ENCODE data around the gene MTCH1. TPM values are rescaled to one million over a fixed set of nuclear protein-coding genes. Genes with fewer than 3 reads are reported as not detected.

MTCH1 gene
- total RNA-seq, 4 donors from 2014 or later, result 185 to 242 (median 199) TPM

DNA sequence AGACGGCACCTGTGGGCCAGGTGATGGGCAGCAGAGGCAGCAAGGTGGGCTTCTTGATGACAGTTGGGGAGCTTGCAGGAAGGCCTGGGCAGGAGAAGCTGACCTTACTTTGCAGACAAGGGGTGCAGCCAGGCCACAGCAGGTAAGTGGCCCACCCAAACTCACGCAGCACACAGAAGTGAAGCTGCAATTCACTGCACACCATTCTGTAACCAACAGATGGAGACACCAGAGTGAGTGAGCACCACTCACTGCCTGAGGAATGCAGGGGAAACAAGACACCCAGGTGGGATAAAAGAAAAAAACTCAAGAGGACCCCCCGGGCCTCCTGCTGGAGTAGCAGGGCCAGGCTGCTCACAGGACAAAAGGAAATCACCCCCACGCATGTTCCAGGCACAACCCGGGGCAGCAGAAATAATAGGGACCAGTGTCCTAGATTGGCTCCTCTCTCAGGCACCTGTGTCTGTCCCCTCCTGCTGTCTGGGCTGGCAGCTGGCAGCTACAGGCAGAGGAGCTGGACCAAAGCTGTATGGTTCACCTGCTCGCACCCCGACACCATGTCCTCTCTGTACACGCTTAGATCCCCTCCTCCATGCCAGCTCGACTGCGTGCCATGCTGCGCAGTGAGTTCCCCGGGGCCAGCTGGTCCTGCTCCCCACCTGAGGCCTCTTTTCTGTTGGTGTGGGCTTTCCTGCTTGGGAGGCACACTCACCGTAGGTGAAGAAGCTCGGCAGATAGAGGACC lies 4.9 kb downstream of the MTCH1 start:
- ATAC-seq, result no peak
- Histone ChIP-seq H3K27me3 (no peaks in the 10 kb centered on the region), H3K36me3 (peaks cover 0 to 41% of the 10 kb centered on the region in 2 donors), H3K4me1 (peaks cover 0 to 74% (median 25%) of the 10 kb centered on the region in 3 donors), H3K4me3 (no peak overlapping the region), H3K9me3 (no peaks in the 10 kb centered on the region), H3K27ac (peak overlapping the region in 1 of 4 donors; percentile 61)
- TF ChIP-seq, protein P1, sequence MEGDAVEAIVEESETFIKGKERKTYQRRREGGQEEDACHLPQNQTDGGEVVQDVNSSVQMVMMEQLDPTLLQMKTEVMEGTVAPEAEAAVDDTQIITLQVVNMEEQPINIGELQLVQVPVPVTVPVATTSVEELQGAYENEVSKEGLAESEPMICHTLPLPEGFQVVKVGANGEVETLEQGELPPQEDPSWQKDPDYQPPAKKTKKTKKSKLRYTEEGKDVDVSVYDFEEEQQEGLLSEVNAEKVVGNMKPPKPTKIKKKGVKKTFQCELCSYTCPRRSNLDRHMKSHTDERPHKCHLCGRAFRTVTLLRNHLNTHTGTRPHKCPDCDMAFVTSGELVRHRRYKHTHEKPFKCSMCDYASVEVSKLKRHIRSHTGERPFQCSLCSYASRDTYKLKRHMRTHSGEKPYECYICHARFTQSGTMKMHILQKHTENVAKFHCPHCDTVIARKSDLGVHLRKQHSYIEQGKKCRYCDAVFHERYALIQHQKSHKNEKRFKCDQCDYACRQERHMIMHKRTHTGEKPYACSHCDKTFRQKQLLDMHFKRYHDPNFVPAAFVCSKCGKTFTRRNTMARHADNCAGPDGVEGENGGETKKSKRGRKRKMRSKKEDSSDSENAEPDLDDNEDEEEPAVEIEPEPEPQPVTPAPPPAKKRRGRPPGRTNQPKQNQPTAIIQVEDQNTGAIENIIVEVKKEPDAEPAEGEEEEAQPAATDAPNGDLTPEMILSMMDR (IDR thresholded peaks at IDR 0.05), result no peak
- TF ChIP-seq EP300 (IDR thresholded peaks at IDR 0.05), result no peak
- TF ChIP-seq POLR2A (IDR thresholded peaks at IDR 0.05), result no peak
- no peak for TF ChIP-seq POLR2AphosphoS5 (IDR thresholded peaks at IDR 0.05)
- 80 to 89% methylated on average over 1 to 6 of the region's 14 CpGs for WGBS, 2 donors (ENCODE audit: low coverage in 1 of 2)

DNA sequence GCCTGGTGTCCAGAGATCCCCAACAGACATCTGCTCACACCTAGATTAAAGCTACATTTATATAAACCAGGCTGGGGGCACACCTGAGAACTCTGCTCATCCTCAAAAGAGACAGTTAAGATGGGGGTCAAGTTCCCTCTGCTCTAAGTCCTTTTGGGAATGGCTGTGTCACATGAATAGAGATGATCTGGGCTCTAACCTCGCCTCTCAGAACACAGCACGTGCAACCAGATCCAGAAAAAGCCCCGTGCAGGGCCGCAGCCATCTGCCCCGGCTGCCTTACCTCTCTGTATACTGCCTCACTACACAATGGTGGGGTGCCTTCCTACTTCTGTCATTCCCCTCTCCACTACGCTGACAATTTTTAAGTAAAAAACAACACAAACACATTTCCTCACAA lies 5.9 kb downstream of the MTCH1 start:
- 25 to 26% methylated on average over 6 of the region's 6 CpGs for WGBS, 2 donors (ENCODE audit: low coverage in 1 of 2)

DNA sequence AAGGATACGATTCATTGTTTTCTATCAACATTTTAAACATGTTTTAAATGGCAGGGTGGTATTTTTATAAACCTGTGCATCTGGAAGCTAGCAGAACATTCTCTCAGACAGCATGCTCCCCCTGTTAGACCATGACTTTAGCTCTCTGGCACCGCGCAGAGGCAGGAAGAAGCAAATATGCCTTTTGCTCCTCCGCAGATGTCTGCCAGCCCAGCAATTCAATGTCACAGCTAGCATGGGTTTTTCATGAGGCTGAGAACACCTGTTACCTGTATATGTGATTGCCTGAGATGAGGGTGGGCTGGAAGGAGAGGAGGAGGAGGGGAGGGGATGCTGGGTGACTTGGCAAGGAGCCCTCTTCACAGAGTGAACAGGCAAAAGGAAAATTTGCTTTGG lies 6.7 kb downstream of the MTCH1 start:
- Histone ChIP-seq H3K27me3 (no peaks in the 10 kb centered on the region), H3K27ac (peak overlapping the region in 2 of 4 donors; percentile 24 to 61), H3K36me3 (peaks cover 0 to 58% of the 10 kb centered on the region in 2 donors), H3K4me1 (peaks cover 0 to 77% (median 24%) of the 10 kb centered on the region in 3 donors), H3K4me3 (no peak overlapping the region), H3K9me3 (no peaks in the 10 kb centered on the region)
- ATAC-seq, result peak; percentile 63
- WGBS, 2 donors (ENCODE audit: low coverage in 1 of 2), result 6 to 11% methylated on average over 4 of the region's 4 CpGs
- TF ChIP-seq, protein P1 (IDR thresholded peaks at IDR 0.05), result peak; percentile 36 to 67 (median 58)
- no peak for TF ChIP-seq POLR2AphosphoS5 (IDR thresholded peaks at IDR 0.05)
- no peak for TF ChIP-seq POLR2A (IDR thresholded peaks at IDR 0.05)
- TF ChIP-seq EP300 (IDR thresholded peaks at IDR 0.05), result no peak

More for the DNA sequence above, 5.9 kb downstream of the MTCH1 start:
- TF ChIP-seq POLR2AphosphoS5 (IDR thresholded peaks at IDR 0.05), result no peak
- TF ChIP-seq, protein P1 (IDR thresholded peaks at IDR 0.05), result no peak
- no peak for TF ChIP-seq POLR2A (IDR thresholded peaks at IDR 0.05)
- TF ChIP-seq EP300 (IDR thresholded peaks at IDR 0.05), result no peak
- no peaks in the 10 kb centered on the region for H3K9me3 ChIP-seq
- no peaks in the 10 kb centered on the region for H3K27me3 ChIP-seq
- no peak for ATAC-seq
- H3K4me1 ChIP-seq, result peaks cover 0 to 82% (median 25%) of the 10 kb centered on the region in 3 donors
- peaks cover 0 to 50% of the 10 kb centered on the region in 2 donors for H3K36me3 ChIP-seq
- no peak overlapping the region for H3K4me3 ChIP-seq
- H3K27ac ChIP-seq, result peak overlapping the region in 2 of 4 donors; percentile 24 to 61

DNA sequence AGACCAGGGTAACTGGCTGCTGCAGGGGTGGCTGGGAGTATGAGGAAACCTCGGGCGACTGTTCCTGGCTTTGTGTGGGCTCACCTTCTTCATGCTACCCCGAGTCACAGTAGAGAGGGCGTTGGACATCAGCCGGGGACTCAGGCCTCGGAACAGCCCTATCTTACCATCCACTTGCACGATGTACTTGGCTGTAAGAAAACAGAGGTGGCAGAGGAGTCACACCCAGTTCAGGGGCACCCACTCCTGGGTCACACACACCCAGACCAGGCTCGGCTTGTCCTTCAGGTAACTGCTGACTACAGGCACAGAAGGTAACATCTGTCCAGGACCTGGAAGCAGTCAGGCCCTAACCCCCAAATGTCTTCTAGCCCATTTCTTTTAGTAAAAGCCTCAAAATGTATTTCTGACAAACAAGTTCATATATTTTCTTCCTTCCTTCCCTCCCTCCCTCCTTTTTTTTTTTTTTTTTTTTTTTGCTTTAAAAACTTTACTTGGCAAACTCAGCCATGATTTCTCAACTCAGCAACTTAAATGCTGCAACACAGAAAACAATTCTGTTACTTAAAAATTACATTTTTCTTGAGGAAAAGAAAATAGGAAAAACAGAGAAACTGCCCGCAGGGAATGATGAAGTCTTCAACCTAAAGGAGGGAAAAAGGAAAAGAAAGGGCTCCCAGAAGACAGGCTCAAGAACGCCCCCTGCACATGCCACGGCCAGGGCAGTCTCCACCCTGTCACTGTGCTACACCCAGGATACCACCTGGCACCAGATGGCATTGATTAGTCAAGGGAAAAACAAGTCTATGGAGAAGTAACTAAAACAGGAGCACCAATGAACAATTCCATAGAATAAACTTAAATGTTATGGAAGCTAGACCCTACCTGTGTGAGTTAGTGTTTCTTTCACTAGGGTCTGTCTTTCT lies 7.3 kb downstream of the MTCH1 start:
- Histone ChIP-seq H3K27ac (peak overlapping the region in 1 of 4 donors; percentile 61), H3K4me1 (peaks cover 0 to 73% (median 18%) of the 10 kb centered on the region in 3 donors), H3K36me3 (peaks cover 0 to 65% of the 10 kb centered on the region in 2 donors), H3K27me3 (no peaks in the 10 kb centered on the region), H3K4me3 (no peak overlapping the region), H3K9me3 (no peaks in the 10 kb centered on the region)
- no peak for TF ChIP-seq POLR2AphosphoS5 (IDR thresholded peaks at IDR 0.05)
- no peak for TF ChIP-seq POLR2A (IDR thresholded peaks at IDR 0.05)
- TF ChIP-seq, protein P1 (IDR thresholded peaks at IDR 0.05), result no peak
- TF ChIP-seq EP300 (IDR thresholded peaks at IDR 0.05), result no peak
- WGBS, 2 donors (ENCODE audit: low coverage in 1 of 2), result 77 to 90% methylated on average over 2 to 8 of the region's 11 CpGs
- ATAC-seq, result no peak
